NOMO-1 treated with dmso at 0.1 percent for 144 hours (cell line): ENCODE data around the gene HDGFL2.

ENCODE experiments used
- DNase-seq: peaks from one replicate; lab custom pipeline; 2025; ENCODE audit not compliant: unreplicated experiment; lab: John Stamatoyannopoulos, UW

Gene HDGFL2

DNA sequence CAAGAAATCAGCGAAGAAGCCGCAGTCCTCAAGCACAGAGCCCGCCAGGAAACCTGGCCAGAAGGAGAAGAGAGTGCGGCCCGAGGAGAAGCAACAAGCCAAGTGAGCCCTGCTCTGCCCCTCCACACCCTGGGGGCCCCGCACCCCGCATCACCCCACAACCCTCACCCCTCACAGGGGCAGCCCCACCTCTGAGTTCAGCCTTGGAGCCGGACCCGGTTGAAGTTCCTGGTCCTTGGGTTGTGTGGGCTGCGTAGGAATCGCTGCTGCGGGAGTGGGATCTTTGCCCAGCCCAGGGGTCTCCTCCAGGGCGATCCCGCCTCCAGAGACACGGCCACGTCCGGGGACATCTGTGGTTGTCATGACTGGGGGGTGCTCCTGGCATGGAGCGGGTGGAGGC lies 24.2 kb downstream of the HDGFL2 start:
- DNase-seq: no peak

DNA sequence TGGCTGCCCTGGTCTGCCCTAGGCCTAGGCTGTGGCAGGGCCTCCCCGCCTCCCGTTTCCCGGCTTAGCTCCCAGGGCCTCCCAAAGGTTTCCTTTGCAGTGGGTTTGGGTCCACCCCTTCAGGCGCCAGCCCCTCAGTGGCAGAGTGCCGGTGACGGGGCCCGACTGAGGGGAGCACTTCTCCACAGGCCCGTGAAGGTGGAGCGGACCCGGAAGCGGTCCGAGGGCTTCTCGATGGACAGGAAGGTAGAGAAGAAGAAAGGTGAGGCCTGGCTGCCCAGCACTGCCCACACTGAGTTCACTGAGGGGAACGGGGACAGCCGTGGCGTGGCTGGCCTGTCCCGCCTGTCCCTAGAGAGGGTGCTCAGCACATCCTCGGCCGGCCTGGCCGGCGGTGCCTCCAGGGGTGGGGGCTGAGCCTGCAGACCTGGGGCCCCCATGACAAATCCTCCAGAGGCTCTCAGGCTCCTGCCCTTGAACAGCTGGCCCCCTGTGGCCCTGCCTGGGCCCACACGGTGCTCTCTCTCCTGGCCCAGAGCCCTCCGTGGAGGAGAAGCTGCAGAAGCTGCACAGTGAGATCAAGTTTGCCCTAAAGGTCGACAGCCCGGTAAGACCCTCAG lies 25.8 kb downstream of the HDGFL2 start:
- no peak for DNase-seq

DNA sequence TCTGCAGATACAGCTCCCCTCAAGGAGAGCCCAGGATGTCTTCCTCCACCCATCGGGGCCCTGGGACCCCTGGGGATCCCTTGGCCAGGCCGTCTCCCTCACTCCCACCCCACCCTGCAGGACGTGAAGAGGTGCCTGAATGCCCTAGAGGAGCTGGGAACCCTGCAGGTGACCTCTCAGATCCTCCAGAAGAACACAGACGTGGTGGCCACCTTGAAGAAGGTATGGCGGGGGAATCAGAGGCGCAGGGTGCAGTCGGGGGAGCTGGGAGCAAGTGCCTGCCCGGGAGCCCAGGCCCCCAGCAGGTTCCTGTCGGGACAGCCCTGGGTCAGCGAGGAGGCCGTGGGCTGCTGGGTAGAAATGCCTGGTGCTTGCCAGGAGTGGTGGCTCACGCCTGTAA lies 26.6 kb downstream of the HDGFL2 start:
- no peak for DNase-seq

DNA sequence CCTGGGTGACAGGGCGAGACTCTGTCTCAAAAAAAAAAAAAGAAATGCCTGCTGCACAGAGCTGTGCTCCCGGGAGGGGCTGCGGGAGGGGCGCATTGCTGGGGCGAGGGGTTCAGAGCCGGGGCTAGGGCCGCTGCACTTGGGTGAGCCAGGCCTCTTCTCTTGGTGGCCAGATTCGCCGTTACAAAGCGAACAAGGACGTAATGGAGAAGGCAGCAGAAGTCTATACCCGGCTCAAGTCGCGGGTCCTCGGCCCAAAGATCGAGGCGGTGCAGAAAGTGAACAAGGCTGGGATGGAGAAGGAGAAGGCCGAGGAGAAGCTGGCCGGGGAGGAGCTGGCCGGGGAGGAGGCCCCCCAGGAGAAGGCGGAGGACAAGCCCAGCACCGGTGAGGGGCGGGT lies 27.2 kb downstream of the HDGFL2 start:
- DNase-seq: no peak

DNA sequence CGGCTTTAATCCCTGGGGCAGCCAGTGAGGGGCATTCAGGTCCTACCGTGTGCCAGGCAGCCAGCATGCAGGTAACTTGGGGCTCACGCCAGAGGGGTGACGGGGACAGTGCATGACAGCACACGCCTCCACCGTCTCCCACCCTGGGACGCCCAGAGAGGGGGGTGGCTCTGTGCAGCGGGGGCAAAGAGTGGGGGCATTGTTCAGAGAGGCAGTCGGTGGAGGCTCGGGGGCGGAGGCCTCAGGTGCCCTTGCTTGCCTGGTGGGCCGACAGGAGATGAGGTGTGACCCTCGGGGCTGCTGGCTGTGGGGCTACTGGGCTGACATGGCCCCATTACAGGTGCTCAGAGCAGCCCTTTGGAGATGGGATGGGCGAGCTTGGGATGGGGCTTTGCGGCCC lies 27.8 kb downstream of the HDGFL2 start:
- DNase-seq: no peak

DNA sequence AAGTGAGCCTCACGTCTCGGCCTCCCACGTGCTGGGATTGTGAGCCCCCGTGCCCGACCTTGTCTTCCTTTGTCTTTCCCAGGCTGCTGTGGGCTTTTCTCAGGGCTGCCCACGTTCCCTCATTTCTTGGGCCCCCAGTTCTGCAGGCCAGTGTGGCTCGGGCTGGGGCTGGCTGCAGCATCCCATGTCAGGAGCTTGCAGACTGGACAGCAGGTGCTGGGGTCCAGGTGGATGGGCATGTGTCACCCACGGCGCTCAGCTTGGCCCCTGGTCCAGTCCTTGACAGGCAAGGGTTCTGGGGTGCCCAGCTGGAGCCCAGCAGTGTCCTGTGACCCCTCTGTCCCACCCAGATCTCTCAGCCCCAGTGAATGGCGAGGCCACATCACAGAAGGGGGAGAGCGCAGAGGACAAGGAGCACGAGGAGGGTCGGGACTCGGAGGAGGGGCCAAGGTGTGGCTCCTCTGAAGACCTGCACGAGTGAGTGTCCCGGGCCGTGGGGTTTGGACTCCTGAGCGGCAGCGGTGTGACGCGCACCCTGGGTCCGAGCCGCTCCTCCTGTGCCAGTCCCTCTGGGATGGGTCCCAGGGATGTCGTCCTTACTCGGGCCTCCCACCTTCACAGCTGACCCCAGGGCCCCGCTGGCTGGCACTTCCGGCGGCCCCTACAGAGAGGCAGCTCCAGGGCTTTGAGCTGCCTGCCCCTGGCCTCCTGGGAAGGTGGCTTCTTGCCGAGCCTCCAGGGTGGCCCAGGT lies 28.9 kb downstream of the HDGFL2 start:
- DNase-seq: no peak

DNA sequence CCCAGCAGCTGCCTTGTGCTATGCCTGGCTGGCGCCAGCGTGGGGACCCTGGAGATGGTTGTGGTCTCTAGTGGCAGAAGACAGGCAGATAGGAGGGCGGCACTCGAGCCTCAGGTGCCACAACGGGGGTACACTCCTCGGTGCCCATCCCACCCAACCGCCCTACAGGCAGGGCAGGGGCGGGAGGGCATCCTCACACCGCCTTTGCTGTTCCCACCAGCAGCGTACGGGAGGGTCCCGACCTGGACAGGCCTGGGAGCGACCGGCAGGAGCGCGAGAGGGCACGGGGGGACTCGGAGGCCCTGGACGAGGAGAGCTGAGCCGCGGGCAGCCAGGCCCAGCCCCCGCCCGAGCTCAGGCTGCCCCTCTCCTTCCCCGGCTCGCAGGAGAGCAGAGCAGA lies 29.6 kb downstream of the HDGFL2 start:
- DNase-seq: no peak

DNA sequence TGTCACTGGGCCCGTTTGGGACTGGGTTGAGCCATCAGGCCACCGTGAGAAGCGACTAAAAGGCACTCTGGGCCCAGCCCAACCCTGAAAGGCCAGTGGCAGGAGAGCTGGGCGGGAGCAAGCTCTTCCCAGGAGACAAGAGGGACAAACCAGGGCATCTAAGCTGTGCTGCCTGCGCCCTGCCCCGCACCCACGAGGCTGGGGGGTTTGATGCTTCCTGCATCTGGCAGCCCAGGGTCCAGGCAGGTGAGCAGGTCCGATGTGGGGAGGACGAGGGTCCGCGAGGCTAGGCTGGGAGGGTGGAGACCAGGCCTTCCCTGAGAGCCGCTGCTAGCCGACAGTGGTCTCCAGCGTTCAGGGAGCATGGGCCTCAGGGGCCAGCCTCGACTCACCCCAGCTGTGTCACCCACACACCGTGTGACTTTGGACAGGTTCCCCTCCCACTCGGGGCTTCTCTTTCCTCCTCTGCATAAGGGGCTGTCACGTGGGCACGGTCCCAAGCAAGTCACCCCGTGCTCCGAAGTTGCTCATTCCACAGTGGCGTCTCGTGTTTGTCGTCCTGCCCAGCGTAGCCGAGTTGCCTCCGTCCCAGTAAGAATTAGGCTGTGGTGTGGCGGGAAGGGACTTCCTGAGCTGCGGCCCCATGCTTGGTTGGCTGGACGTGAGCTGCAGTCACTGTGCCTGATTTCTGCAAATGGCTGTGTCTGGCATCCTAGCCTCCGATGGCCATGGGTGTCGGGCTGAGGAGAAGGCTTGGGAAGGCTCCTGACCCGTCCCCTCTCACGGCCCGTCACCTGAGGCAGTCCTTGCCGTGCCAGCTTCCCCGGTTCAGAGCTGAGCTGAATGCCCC lies 30.4 kb downstream of the HDGFL2 start:
- DNase-seq: no peak

DNA sequence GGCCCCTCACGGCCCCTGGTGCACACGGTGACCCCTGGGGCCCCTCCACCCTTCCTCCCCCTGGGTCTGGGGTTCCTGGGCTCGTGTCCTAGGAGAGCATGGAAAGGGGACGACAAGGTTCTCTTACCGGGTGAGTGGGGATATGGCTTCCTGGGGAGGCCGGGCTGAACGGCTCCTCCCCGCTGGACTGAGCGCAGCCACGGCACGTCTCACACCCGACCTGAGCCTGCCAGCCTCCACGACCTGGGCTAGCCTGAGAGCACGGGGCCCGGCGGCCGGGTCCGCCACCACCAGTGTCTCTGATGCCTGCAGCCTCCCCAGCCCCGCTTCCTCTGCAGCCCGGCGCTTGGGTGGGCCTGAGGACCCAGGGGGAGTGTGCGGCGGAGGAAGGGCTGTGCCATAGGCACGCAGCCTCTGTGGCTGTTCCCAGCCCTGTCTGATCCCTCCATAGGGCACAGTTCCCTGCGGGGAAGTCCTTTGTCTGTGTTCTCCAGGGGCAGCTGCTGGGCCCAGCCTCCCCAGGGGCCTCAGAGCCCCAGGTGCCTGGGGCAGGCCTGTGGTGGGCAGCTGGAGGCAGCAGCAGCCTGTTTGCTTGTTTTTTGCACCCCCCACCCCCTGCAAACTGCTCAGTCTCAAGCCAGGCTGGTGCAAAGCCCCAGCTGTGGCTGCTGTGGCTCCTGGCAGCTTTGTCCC lies 31.2 kb downstream of the HDGFL2 start:
- no peak for DNase-seq

DNA sequence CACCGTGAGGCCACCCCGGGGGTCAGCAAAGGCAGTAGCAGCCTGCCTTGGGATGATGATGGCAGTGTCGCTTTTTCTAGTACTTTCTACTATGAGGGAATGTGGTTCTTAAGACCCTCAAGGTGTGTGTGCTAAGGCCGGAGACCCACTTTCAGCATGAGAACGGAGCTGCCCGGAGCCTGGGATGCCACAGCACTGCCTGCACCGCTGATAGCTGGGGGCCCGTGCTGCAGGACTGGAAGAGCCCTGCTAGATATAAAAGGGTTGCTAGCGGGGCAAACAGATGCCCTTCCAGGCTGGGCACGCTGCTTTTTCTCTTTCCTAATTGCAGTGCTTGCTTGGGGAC lies 31.7 kb downstream of the HDGFL2 start:
- no peak for DNase-seq

DNA sequence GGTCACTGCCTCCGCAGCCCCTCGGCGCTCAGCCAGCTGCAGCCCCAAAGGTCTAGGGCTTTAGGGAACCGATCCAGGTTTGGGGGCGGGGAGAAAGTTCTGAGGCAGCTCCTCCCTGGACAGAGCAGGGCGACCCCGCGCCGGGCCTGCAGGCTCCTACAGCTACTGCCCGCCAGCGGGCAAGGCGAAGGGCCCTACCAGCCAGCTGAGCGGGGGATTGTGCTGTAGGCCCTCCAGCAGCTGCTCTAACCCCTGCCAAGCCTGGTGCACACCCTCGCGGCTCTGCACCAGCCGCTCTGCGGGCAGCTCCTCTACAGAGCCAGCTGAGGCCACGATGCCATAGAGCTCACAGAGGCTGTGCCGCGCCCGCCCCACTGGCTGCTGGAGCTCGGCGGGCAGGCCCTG lies 32.2 kb downstream of the HDGFL2 start:
- DNase-seq: no peak

DNA sequence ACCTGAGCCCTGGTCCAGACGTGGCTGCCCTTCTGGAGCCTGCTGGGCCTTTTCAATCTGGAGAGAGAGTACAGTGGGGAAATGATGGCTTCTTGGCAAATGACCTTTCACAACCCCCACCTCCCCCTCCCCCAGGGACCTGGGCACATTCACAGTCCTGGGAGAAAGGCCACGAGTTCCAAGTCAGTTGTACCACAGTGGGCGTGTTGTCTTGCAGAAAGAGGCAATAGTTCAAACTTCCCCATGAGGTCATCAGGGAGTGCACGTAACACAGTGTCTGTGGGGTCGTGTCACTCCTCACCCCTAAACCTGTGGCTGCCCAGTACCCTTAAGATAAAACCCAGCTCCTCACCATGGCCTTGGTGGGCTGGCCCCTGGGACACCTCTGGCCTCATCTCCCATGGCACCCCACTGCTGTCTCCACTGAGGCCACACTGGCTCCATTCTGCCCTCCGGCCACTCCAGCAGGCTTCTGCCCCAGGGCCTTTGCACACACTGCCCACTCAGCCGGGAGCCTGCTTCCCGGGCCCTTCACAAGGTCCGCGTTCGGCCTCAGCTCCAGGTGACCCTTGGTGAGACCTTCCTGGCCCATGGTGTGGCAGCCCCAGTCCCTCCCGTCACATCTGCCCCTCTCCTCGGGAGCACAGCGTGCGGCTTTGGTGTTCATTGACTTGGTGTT lies 32.9 kb downstream of the HDGFL2 start:
- DNase-seq: no peak

DNA sequence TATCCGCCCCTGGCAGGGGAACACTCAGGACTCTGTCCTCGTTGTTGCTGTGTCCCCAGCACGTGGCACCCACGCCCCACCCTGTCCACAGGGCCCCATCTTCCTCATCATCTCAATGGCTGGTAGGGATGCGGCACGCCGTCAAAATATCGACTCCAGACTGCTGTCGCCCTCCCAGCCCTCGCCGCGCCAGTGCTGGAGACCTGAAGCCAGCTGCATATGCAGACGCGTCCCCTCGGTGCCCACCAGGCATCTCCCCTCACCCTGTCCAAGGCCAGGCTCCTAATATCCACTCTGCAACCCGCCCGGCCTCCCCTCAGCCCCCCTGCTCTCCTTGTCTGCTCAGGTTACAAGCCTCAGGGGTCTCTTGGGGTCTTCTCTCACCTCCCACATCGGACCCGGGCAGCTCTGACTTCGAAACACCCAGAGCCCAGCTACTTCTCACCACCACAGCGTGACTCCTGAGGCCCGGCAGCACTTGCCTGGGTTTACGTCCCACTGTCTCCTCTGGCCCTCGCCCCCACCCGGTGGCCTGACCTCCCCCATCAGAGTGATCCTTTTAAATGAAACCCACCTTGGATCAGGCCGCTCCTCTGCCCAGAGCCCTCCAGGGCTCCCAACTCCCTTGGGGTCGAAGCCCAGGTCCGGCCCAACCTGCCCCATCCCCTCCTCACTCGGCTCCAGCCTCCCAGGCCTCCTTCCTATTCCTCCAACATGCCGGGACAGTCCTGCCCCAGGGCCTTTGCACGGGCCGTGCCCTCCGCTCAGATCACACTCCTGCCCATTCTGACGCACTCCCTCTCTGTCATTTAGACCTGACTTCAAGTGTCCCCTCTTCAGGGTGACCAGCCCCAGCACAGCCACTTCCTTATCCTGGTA lies 33.7 kb downstream of the HDGFL2 start:
- no peak for DNase-seq

DNA sequence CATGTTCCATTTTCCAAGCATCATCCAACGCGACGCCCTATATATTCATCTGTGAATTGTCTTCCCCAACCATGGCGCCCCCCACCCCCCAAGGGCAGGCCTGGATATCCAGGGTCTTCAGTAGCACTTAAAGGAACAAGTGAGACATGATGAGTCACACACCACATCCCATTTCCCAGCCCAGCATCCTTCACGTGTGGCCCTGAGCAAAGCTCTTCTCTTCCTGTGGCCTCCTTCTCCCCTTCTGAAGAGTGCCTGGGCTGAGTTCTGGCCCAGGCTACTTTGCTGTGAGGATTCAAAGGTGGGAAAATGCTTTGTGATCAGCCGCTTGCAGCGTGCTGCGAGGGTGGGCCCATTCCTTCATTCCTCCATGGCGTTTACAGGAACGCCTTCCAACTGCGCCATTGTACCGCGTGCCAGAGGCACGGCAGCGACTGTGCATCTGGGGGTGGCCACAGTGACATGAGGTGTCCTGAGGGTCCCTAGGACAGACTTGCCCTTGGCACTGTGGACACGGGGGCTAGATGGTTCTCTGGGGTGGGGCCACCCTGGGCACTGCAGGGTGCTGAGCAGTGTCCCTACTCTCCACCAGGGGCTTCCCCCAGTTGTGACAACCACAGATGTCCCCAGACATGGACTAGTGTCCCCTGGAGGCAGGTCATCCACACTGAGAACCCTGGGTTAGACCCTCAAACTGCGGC lies 34.5 kb downstream of the HDGFL2 start:
- DNase-seq: no peak

DNA sequence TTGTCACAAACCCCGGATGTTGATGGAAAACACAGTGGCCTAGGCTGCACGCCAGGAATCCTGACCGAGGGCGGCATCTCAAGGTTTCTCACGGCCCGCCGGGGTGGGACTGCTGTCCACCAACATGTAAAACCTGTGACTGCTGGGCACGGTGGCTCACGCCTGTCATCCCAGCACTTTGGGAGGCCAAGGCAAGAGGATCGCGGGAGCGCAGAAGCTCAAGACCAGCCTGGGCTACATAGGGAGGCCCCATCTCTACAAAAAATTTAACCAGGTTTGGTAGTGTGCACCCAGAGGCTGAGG lies 35.0 kb downstream of the HDGFL2 start:
- DNase-seq: no peak

DNA sequence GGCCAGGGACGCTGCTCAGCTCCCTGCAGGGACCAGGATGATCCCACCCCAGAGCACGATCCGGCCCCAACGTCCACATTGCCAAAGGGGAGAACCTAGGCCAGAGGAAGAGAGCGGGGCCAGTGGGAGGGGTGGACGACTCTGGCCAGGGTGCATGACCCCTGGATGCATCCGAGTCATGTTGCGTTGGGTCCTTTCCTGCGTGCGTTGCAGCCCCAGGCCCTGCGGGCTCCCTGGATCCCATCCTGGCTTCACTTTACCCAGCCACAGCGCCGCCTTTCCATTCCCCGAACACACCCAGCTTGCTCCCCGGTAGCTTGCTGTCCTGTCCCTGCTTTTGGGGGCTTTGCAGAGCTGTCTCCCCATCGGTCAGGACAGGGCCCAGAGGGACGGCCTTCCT lies 35.7 kb downstream of the HDGFL2 start:
- DNase-seq: no peak

DNA sequence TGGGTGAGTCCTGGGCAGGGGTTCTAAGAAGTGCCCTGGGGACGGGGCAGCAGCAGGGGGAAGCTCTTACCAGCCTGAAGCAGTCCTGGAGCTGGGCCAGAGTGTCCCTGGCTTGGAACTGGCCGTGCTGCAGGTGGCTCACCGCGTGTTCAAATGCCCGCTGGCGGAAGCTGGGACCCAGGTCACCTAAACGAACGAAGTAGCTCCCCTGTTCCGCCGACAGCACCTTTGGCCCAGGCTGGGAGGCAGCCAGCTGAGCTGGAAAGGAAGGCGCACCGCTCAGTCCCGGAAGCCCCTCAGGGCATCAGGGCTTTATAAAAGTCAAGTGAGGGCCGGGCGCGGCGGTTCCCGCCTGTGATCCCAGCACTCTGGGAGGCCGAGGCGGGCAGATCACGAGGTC lies 36.6 kb downstream of the HDGFL2 start:
- no peak for DNase-seq

DNA sequence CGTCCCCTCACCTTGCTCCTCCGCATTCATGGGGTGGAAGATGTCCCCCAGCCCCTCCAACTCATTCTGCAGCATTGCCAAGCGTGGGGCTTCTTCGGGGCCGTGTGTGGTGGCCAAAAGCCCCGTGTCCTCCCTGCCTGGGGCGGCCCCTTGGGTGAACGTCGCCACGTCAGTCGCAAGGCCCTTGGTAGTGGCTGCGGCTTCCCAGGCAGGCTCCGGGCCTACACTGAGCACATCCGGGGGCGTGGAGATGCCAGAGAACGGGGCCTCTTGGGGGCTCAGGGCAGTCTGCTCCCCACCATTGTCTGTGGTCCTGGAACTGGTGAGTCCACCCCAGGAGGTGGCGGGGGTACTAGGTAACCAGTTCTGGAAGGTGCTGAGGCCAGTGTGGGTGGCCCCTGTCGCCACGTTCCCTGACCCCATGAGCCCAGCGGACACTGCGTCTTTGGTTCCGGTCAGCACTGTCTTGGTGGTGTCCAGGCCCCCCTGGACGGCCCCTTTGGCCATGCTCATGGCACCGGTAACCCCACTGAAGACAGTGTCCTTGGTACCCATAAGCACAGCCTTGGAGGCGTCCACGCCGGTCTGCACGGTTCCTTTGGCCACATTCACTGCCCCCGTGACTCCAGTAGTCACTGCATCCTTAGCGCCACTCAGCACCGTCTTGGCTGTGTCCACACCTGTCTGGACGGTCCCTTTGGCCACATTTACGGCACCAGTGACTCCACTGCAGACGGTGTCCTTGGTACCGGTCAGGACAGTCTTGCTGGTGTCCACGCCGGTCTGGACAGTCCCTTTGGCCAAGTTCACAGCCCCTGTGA lies 38.5 kb downstream of the HDGFL2 start:
- no peak for DNase-seq
